Measurements from ENCODE around the gene MINDY4. TPM values are rescaled to one million over a fixed set of nuclear protein-coding genes. Genes with fewer than 3 reads are reported as not detected.

MINDY4 gene
- total RNA-seq, 3 donors from 2014 or later (not counting 1 experiment from before 2014, with no cell fraction given): 1.1 to 1.7 (median 1.1) TPM

- Mint-ChIP-seq H3K4me1 (no peaks in the 10 kb centered on the region), H3K4me3 (no peak overlapping the region), H3K27ac (no peak overlapping the region), H3K27me3 (ENCODE audit: low read depth in 2 of 2) (peaks cover 0 to 2% of the 10 kb centered on the region in 2 donors), H3K36me3 (no peaks in the 10 kb centered on the region), H3K9me3 (no peaks in the 10 kb centered on the region)
- TF ChIP-seq CTCF (IDR thresholded peaks at IDR 0.05): no peak
- no peak overlapping the region for H3K27ac ChIP-seq (ENCODE audit: low read length)
- no peaks in the 10 kb centered on the region for H3K36me3 ChIP-seq (ENCODE audit: control insufficient read depth, insufficient read depth, low read length)
- no peak for ATAC-seq
- no peaks in the 10 kb centered on the region for H3K4me1 ChIP-seq (ENCODE audit: control insufficient read depth, insufficient read depth, low read length)
- intact Hi-C loops (cut with micrococcal nuclease): no loop called here
- no peaks in the 10 kb centered on the region for H3K9me3 ChIP-seq (ENCODE audit: control insufficient read depth, insufficient read depth, low read length)
- H3K27me3 ChIP-seq (ENCODE audit: control insufficient read depth, insufficient read depth, low read length): no peaks in the 10 kb centered on the region
- no peak for DNase-seq
- H3K4me3 ChIP-seq (ENCODE audit: low read length): no peak overlapping the region
- WGBS (ENCODE audit: insufficient coverage): 84% methylated on average over 14 of the region's 14 CpGs
Measured at GRCh38 chr7:30879139-30880124, 108.2 kb downstream of the MINDY4 start.

DNA sequence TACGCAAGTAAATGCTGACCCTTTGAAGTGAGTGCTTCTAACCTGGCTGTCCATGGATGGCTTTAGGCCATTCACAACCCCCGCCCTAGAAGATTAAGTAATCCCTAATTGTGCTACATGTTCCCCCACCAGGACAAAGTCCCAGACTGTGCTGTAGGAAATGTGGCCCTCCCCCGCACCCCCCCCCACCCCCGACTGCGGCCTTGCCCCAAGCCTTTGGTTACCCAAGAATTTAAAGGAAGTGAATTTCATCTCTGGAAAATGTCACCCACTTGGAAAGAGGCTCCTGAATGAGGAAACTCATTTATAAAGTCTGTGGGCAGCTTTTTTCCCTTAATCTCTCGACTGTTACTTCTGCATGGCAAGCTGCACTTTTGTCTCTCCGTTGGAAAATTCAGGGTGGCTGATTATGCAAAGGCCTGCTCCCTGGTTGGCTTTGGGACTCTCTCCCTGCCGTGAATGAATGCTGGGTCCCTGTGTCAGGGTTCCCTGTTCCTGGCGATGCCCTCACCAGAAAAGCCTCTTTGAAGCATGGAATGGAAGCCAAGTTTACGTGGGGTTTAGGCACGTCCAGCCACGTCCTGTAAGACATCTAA, 109.0 kb downstream of the MINDY4 start:
- DNase-seq (no peak), ATAC-seq (no peak)
- WGBS (ENCODE audit: insufficient coverage): 76% methylated on average over 9 of the region's 12 CpGs
- intact Hi-C loops (cut with micrococcal nuclease): no loop called here
- H3K27me3 ChIP-seq (ENCODE audit: control insufficient read depth, insufficient read depth, low read length): no peaks in the 10 kb centered on the region
- H3K9me3 ChIP-seq (ENCODE audit: control insufficient read depth, insufficient read depth, low read length): no peaks in the 10 kb centered on the region
- H3K4me3 ChIP-seq (ENCODE audit: low read length): no peak overlapping the region
- Mint-ChIP-seq H3K4me3 (no peak overlapping the region), H3K27ac (no peak overlapping the region), H3K9me3 (no peaks in the 10 kb centered on the region), H3K27me3 (ENCODE audit: low read depth in 2 of 2) (peaks cover 0 to 2% of the 10 kb centered on the region in 2 donors), H3K4me1 (no peaks in the 10 kb centered on the region), H3K36me3 (no peaks in the 10 kb centered on the region)
- H3K27ac ChIP-seq (ENCODE audit: low read length): no peak overlapping the region
- H3K36me3 ChIP-seq (ENCODE audit: control insufficient read depth, insufficient read depth, low read length): no peaks in the 10 kb centered on the region
- H3K4me1 ChIP-seq (ENCODE audit: control insufficient read depth, insufficient read depth, low read length): no peaks in the 10 kb centered on the region
- TF ChIP-seq CTCF (IDR thresholded peaks at IDR 0.05): no peak

DNA sequence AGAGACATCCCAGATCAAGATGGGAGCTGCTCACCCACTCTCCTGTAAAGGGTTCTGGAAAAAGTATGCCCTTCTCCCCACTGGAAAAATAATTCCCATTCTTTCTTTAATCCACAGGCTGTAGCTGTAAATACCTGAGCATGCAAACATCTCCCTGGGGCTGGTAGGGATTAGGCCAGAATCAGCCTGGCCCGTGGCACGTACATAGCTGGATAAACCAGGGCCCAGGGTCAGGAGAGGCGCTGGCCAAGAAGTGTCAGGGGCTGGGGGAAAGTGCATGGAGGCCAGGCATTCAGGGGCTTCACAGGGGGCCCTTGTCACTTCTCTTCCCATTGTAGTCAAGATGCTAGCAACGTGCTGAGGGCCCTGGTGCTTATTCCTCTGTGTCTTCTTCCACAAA, 109.7 kb downstream of the MINDY4 start:
- Mint-ChIP-seq H3K9me3 (no peaks in the 10 kb centered on the region), H3K27ac (no peak overlapping the region), H3K36me3 (no peaks in the 10 kb centered on the region), H3K27me3 (ENCODE audit: low read depth in 2 of 2) (peaks cover 0 to 2% of the 10 kb centered on the region in 2 donors), H3K4me3 (no peak overlapping the region), H3K4me1 (no peaks in the 10 kb centered on the region)
- TF ChIP-seq CTCF (IDR thresholded peaks at IDR 0.05): no peak
- Histone ChIP-seq H3K36me3 (ENCODE audit: control insufficient read depth, insufficient read depth, low read length) (no peaks in the 10 kb centered on the region), H3K27me3 (ENCODE audit: control insufficient read depth, insufficient read depth, low read length) (no peaks in the 10 kb centered on the region), H3K4me3 (ENCODE audit: low read length) (no peak overlapping the region), H3K9me3 (ENCODE audit: control insufficient read depth, insufficient read depth, low read length) (no peaks in the 10 kb centered on the region), H3K4me1 (ENCODE audit: control insufficient read depth, insufficient read depth, low read length) (no peaks in the 10 kb centered on the region), H3K27ac (ENCODE audit: low read length) (no peak overlapping the region)
- no peak for ATAC-seq
- no peak for DNase-seq
- 86% methylated on average over 4 of the region's 4 CpGs for WGBS (ENCODE audit: insufficient coverage)
- intact Hi-C loops (cut with micrococcal nuclease): no loop called here
